Camera-type eye (tissue), 1 donor: ENCODE measurements around the gene PPP2R1A. TPM values are rescaled to one million over a fixed set of nuclear protein-coding genes. Genes with fewer than 3 reads are reported as not detected.

Source experiments
- total RNA-seq: library from RNA; depleted of rRNA; stranded (reverse); fragments of >200 nt; gene quantifications from one replicate; pipeline ENCODE4 v1.2.3, GENCODE V29; 2014

Gene PPP2R1A
- 297 TPM for total RNA-seq

DNA sequence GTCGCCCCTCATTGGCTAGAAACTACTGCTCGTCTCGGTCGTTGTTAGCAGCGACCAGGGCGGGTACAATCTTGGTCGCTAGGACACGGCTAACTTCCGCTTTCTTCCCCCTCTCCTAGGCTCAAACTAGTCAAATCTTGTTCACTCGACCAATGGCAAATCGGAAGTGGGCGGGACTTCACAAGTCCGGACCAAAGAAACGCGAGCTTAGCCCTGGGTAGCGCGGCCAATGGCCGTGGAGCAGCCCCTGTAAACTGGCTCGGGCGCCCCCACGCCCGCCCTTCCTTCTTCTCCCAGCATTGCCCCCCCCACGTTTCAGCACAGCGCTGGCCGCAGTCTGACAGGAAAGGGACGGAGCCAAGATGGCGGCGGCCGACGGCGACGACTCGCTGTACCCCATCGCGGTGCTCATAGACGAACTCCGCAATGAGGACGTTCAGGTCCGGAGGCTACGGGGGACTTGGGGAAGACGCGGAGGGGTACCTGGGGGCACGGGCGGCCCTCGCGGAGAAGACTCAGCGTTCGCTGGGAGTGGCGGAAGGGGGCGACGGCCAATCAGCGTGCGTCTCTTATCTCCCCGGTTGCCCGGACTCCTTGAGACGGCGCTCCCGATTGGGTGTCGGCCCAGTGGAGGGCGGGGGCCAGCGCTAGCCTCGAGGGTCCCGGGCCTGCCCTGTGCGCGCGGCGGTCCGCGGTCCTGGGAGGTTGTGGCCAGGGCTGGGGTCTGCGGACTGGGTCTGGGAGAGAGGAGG lies at the start of gene PPP2R1A:
Gene PPP2R1A (plus strand): TSS at position 318 of the 752 bp plus-strand sequence. CDS start 45 bp downstream, at position 363.

DNA sequence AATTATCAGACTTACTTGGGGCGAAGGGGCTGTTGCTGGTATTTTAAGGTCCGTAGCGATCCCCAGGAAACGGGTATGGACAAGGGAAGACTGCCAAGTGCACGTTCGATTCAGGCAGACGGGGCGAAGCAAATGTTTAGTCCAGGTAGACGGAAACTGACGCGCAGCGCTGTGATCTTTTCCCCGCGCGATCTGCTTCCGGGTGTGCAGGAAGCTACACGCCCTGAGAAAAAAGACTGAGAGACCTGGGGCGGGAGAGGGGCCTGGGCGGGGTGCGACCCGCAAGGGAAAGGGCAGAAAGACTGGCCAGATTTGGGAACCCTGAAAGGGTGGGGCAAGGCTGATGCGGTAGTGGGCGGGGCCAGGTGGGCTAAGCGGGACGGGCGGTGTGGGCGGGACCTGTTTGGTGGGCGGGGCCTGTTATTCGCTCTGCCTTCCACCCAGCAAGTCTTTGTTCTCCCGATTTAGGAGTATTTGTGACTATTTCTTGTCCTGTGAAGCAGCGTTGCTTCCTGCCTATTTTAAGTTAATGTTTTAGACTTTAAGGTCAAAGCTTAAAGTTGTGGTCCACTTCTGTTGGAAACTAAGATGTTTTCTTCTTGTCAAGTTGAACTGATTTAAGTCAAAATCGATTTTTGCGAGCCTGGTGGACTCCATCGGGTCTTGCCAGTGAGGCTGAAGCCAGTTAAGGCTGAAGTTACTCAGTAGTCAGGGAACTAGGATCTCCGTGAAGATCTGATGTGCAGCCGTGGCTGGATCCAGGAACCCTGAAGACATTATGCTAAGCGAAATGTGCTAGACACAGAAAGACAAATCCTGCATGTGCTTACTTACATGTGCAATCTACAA lies 18.3 kb upstream of the PPP2R1A start, which contains the start of gene ZNF836:
Gene ZNF836 (minus strand): TSS at position 301 of the 849 bp plus-strand sequence. CDS start 3,549 bp downstream, outside the sequence.

DNA sequence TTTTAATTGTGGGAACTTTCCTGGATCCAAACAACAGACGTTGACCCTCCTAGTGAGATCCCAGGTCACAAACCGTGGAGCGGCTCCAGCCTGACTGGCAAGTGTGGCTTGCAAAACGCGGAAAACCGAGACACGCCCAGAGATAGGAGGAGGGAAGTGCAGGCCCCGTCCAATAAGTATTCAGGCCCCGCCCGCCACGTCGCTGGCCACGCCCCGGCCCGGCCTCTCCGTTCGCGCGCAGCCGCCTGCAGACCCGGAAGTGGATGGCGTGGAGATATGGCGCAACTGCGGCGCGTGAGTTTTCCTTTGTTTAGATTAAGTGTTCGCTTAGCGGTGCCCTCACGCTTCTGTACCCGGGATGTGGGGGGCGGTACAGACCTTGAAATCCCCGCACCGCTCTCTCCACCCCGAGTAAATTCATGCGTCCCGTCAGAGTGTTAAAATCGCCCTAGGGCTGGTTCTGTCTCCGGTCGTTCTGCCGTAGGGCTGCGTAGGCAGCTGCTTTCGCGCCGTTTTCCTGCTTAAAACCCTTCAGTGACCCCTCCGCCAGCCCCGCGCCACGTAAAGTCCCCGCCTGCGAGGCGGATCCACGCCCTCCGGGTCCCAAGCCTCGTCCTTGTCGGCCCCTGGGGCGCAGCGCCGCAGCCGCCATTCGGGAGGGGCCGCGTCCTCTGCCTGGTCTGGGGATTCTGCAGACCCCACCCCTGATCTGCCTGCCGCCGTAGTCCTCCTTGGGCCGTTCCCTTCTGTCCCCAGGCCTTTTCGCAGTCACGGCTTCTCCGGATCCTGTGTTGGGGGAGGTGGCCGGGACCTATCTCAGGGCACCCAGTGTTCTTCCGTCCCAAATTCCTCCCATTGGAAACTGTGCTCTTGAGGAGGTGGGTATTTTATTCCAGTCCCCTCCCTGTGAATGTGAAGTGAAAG lies 79.7 kb downstream of the PPP2R1A start, which contains the start of gene ZNF766:
Gene ZNF766 (plus strand): TSS at position 250 of the 924 bp plus-strand sequence. CDS start 27 bp downstream, at position 277.

Other genes starting within 250 kb of the PPP2R1A start
- gene ZNF350, start 203.2 kb upstream of the PPP2R1A start, total RNA-seq, result 20.3 TPM
- gene ZNF615, start 181.8 kb upstream of the PPP2R1A start, total RNA-seq, result 41.6 TPM
- gene ZNF614, start 161.7 kb upstream of the PPP2R1A start, total RNA-seq, result 21.6 TPM
- gene ZNF432, start 141.2 kb upstream of the PPP2R1A start, total RNA-seq, result 30.2 TPM
- gene ZNF841, start 94.3 kb upstream of the PPP2R1A start, total RNA-seq, result 53.7 TPM
- gene ZNF616, start 50.1 kb upstream of the PPP2R1A start, total RNA-seq, result 29.7 TPM
- 34.6 TPM for gene ZNF836, start 18.4 kb upstream of the PPP2R1A start, total RNA-seq
- 34.3 TPM for gene ZNF766, start 79.5 kb downstream of the PPP2R1A start, total RNA-seq
- gene ZNF480, start 107.1 kb downstream of the PPP2R1A start, total RNA-seq, result 17.2 TPM
- 17.1 TPM for gene ZNF610, start 146.2 kb downstream of the PPP2R1A start, total RNA-seq
- 75.9 TPM for gene ZNF880, start 179.9 kb downstream of the PPP2R1A start, total RNA-seq
- 90.2 TPM for gene ZNF528, start 207.8 kb downstream of the PPP2R1A start, total RNA-seq
- gene ZNF534, start 239.1 kb downstream of the PPP2R1A start, total RNA-seq, result 0.66 TPM